Measurements from ENCODE around the gene PIGH. TPM values are rescaled to one million over a fixed set of nuclear protein-coding genes. Genes with fewer than 3 reads are reported as not detected.
A peak's percentile ranks its signal among the peaks of the same experiment; 100 is the strongest.

Gene PIGH
- total and polyA plus RNA-seq, 2 of the 13 experiments (the other 11 are each of a cell fraction or from before 2014, with no cell fraction given): 30.0 to 43.5 TPM

- TF ChIP-seq ZNF574 (CRISPR knock-in tag; IDR thresholded peaks at IDR 0.05) (peak; percentile 91), ZNF512 (CRISPR knock-in tag; IDR thresholded peaks at IDR 0.05) (no peak), SMAD3 (CRISPR knock-in tag; IDR thresholded peaks at IDR 0.05) (no peak), ZNF784 (CRISPR knock-in tag; IDR thresholded peaks at IDR 0.05; ENCODE audit: borderline replicate concordance) (peak; percentile 92), MEIS1 (CRISPR knock-in tag; IDR thresholded peaks at IDR 0.05; ENCODE audit: borderline replicate concordance) (0 out of 2 replicates have a peak, but pooled peaks have one; percentile 54), ZNF557 (CRISPR knock-in tag; IDR thresholded peaks at IDR 0.05) (no peak), FOXK1 (CRISPR knock-in tag; IDR thresholded peaks at IDR 0.05; ENCODE audit: borderline replicate concordance, low read depth) (no peak), CREBL2 (CRISPR knock-in tag; IDR thresholded peaks at IDR 0.05; ENCODE audit: borderline replicate concordance) (no peak), ARID2 (CRISPR knock-in tag; IDR thresholded peaks at IDR 0.05; ENCODE audit: borderline replicate concordance) (peak; percentile 81; the same call in 1 of the 2 replicates), MTA3 (CRISPR knock-in tag; IDR thresholded peaks at IDR 0.05) (no peak), KLF9 (CRISPR knock-in tag; IDR thresholded peaks at IDR 0.05; ENCODE audit: low read depth) (no peak), RNF2 (conservative IDR thresholded peaks at IDR 0.05; ENCODE audit: low read depth) (no peak), NAIF1 (CRISPR knock-in tag; IDR thresholded peaks at IDR 0.05; ENCODE audit: borderline replicate concordance) (no peak), U2AF2 (IDR thresholded peaks at IDR 0.05; ENCODE audit: low read depth, low read length) (no peak), ZSCAN25 (CRISPR knock-in tag; IDR thresholded peaks at IDR 0.05) (no peak; the same call in 1 of the 2 replicates), NFIC (IDR thresholded peaks at IDR 0.05; ENCODE audit: low read length) (no peak), ZNF577 (CRISPR knock-in tag; IDR thresholded peaks at IDR 0.05; ENCODE audit: borderline replicate concordance, low read depth) (no peak), ZBTB38 (CRISPR knock-in tag; IDR thresholded peaks at IDR 0.05) (peak; percentile 98), ATF7-NPFF (CRISPR knock-in tag; IDR thresholded peaks at IDR 0.05; ENCODE audit: low read depth) (peak; percentile 86), ZNF747 (CRISPR knock-in tag; IDR thresholded peaks at IDR 0.05; ENCODE audit: borderline replicate concordance) (peak; percentile 63; the same call in 1 of the 2 replicates), ZNF124 (CRISPR knock-in tag; IDR thresholded peaks at IDR 0.05) (no peak)
- TF ChIP-seq, protein P1, sequence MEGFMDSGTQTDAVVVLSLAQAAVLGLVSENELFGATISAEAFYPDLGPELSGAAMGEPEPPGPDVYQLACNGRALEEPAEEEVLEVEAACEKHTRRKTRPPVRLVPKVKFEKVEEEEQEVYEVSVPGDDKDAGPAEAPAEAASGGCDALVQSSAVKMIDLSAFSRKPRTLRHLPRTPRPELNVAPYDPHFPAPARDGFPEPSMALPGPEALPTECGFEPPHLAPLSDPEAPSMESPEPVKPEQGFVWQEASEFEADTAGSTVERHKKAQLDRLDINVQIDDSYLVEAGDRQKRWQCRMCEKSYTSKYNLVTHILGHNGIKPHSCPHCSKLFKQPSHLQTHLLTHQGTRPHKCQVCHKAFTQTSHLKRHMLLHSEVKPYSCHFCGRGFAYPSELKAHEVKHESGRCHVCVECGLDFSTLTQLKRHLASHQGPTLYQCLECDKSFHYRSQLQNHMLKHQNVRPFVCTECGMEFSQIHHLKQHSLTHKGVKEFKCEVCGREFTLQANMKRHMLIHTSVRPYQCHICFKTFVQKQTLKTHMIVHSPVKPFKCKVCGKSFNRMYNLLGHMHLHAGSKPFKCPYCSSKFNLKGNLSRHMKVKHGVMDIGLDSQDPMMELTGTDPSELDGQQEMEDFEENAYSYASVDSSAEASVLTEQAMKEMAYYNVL (CRISPR knock-in tag; IDR thresholded peaks at IDR 0.05; ENCODE audit: borderline replicate concordance): 0 out of 2 replicates have a peak, but pooled peaks have one; percentile 33
Observed at GRCh38 chr14:67599698-67600561, at the start of gene PIGH (continued).

Measured in HepG2 (cell line).